ENCODE measurements around the gene CUTC. TPM values are rescaled to one million over a fixed set of nuclear protein-coding genes. Genes with fewer than 3 reads are reported as not detected.
"Not testable (repeated sequence)": the region's sequence is repeated elsewhere in the genome, so short reads cannot be mapped to it uniquely, and the experiment has no call there.

Gene CUTC
- total RNA-seq, 1 donor from 2014 or later = 13.7 TPM

DNA sequence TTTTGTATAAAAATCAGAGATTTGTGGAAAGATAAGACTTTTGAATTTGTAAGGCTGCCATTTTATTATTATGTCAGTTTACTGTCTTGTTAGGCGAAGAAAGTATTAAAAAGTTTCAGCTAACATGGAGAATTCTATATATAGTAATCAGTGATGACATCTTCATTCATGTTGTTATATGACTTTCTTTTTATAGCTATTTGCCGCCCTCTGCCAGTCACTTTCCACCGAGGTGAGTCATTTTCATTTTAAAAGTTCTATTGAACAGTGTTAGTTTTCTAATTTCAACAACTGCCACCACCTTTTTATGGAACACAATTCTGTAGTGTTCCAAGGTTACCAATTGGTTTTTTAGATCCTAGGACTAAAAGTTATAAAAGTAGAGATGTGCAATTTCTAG, 11.8 kb downstream of the CUTC start:
- DNase-seq (ENCODE audit: extremely low spot score, unreplicated experiment) = no peak
- H3K9me3 Mint-ChIP-seq = no peaks in the 10 kb centered on the region
- no peaks in the 10 kb centered on the region for H3K4me1 Mint-ChIP-seq (ENCODE audit: unreplicated experiment)
- TF ChIP-seq, protein P1, sequence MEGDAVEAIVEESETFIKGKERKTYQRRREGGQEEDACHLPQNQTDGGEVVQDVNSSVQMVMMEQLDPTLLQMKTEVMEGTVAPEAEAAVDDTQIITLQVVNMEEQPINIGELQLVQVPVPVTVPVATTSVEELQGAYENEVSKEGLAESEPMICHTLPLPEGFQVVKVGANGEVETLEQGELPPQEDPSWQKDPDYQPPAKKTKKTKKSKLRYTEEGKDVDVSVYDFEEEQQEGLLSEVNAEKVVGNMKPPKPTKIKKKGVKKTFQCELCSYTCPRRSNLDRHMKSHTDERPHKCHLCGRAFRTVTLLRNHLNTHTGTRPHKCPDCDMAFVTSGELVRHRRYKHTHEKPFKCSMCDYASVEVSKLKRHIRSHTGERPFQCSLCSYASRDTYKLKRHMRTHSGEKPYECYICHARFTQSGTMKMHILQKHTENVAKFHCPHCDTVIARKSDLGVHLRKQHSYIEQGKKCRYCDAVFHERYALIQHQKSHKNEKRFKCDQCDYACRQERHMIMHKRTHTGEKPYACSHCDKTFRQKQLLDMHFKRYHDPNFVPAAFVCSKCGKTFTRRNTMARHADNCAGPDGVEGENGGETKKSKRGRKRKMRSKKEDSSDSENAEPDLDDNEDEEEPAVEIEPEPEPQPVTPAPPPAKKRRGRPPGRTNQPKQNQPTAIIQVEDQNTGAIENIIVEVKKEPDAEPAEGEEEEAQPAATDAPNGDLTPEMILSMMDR (conservative IDR thresholded peaks at IDR 0.05) = no peak
- H3K36me3 Mint-ChIP-seq = peaks cover 54% of the 10 kb centered on the region
- no peak overlapping the region for H3K27ac Mint-ChIP-seq
- no peaks in the 10 kb centered on the region for H3K27me3 Mint-ChIP-seq
- no peak overlapping the region for H3K4me3 Mint-ChIP-seq

DNA sequence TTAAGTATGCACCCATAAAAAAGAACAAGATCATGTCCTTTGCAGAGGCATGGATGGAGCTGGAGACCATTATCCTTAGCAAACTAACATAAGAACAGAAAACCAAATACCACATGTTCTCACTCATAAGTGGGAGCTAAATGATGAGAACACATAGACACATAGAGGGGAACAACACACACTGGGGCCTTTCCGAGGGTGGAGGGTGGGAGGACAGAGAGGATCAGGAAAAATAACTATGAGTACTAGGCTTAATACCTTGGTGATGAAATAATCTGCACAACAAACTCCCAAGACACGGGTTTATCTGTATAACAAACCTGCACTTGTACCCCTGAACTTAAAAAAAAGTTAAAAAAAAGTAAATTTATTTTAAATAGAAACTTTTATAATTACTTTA, 14.1 kb downstream of the CUTC start:
- H3K4me3 Mint-ChIP-seq; DNase-seq (ENCODE audit: extremely low spot score, unreplicated experiment); H3K27ac Mint-ChIP-seq; H3K27me3 Mint-ChIP-seq; H3K4me1 Mint-ChIP-seq (ENCODE audit: unreplicated experiment); H3K9me3 Mint-ChIP-seq: not testable (repeated sequence)
- H3K36me3 Mint-ChIP-seq = peaks cover 41% of the 10 kb centered on the region

DNA sequence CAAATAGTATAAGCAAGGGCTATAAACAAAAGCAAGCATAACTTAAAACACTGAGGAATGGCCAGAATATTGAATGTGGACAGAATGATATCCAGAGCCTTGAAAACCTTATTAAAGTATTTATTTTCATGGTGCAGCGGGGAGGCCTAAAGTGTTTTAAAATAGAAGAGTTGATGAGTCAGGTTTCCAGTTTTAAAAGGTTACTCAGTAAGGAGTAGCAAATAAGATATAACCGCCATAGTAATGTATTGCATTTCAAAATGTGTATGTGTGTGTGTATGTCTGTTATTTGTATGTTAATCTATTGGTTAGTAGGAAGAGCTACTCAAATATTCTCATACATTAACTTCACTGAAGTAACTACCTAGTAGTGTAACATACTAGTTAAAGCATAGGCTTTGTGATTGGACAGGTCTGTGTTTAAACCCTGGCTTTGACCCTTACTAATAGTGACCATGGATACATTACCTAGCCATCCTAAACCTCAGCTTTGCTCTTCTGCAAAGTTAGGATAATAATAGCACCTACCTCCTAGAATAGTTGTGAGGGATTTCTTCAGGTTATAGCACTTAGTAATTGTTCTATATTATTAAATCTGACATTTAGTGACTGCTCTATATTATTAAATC, 16.9 kb downstream of the CUTC start:
- Mint-ChIP-seq H3K27ac (no peak overlapping the region), H3K4me1 (ENCODE audit: unreplicated experiment) (no peaks in the 10 kb centered on the region), H3K27me3 (no peaks in the 10 kb centered on the region), H3K4me3 (no peak overlapping the region), H3K9me3 (no peaks in the 10 kb centered on the region), H3K36me3 (peaks cover 27% of the 10 kb centered on the region)
- TF ChIP-seq, protein P1 (conservative IDR thresholded peaks at IDR 0.05) = no peak
- no peak for DNase-seq (ENCODE audit: extremely low spot score, unreplicated experiment)

DNA sequence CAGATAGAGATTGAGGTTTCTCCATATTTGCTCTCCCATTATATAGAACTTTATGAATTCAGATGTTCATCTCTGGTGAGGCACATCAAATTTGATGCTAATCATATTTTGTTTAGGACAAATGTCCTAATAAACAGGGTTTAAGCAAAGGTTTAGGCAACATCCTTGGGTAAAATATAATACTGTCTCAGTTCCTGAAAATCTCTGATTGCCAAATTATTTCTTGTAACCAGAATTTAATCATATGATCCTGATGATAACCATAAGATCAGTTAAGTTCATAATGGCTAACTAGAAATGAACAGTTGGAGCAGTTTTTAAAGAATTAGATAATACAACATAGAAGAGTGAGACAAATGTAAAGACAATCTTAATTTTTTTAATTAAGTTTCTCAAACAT, 18.6 kb downstream of the CUTC start:
- TF ChIP-seq, protein P1 (conservative IDR thresholded peaks at IDR 0.05) = no peak
- Mint-ChIP-seq H3K36me3 (peaks cover 25% of the 10 kb centered on the region), H3K4me1 (ENCODE audit: unreplicated experiment) (no peaks in the 10 kb centered on the region)

DNA sequence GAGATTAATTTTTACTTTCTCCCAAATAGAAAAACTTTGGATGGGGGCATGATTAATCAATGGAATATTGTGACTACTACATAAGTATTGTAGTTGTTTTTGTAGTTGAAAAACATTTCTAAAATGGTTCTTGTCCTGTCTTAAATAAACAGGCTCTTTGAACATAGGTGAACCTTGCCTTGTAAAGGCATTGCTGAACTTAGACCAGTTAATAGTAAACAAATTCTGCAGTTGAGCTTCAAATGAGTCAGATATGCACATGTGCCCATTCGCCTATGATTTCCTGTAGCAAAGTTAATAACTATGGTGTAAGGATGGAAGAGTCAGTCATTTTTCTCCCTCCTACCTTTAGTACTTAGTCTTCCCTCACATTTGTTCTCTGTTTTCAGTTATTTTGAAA, 22.6 kb downstream of the CUTC start:
- Mint-ChIP-seq H3K36me3 (peaks cover 34% of the 10 kb centered on the region), H3K27me3 (no peaks in the 10 kb centered on the region), H3K27ac (no peak overlapping the region), H3K9me3 (no peaks in the 10 kb centered on the region), H3K4me3 (no peak overlapping the region), H3K4me1 (ENCODE audit: unreplicated experiment) (no peaks in the 10 kb centered on the region)
- TF ChIP-seq, protein P1 (conservative IDR thresholded peaks at IDR 0.05) = no peak
- DNase-seq (ENCODE audit: extremely low spot score, unreplicated experiment) = no peak

More for the DNA sequence above, 18.6 kb downstream of the CUTC start:
- DNase-seq (ENCODE audit: extremely low spot score, unreplicated experiment) = no peak
- Mint-ChIP-seq H3K27me3 (no peaks in the 10 kb centered on the region), H3K27ac (no peak overlapping the region), H3K9me3 (no peaks in the 10 kb centered on the region), H3K4me3 (no peak overlapping the region)

DNA sequence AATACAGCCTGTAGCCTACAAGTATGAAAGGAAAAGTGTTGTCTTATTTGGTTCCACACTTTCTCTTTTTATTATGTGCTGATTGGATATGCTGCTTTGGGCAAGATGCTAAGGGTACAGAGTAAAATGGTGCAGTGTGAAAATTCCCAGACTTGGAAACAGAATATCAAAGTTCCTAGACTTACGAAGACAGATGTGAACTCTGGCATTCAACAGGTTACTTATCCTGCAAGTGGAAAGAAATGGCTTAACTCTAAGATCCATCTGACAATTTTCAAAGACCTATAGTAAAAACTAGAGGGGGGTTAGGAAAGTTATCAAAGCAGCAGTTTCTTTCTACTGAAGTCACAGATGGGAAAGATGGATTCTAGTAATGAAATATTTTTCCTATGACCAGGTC, 24.1 kb downstream of the CUTC start:
- H3K27ac Mint-ChIP-seq = no peak overlapping the region
- TF ChIP-seq, protein P1 (conservative IDR thresholded peaks at IDR 0.05) = no peak
- H3K9me3 Mint-ChIP-seq = no peaks in the 10 kb centered on the region
- H3K4me1 Mint-ChIP-seq (ENCODE audit: unreplicated experiment) = no peaks in the 10 kb centered on the region
- peaks cover 30% of the 10 kb centered on the region for H3K36me3 Mint-ChIP-seq
- no peak overlapping the region for H3K4me3 Mint-ChIP-seq
- H3K27me3 Mint-ChIP-seq = no peaks in the 10 kb centered on the region
- no peak for DNase-seq (ENCODE audit: extremely low spot score, unreplicated experiment)
